Heart left ventricle (tissue), 16 donors: Measurements from ENCODE around the gene XXYLT1. TPM values are rescaled to one million over a fixed set of nuclear protein-coding genes. Genes with fewer than 3 reads are reported as not detected.
A peak's percentile ranks its signal among the peaks of the same experiment; 100 is the strongest.

Source experiments
- ATAC-seq, 4 donors: fragments of 200-7000 bp; cut with Tn5 transposase; one replicate each; pipeline ENCODE4 v1.9.1; 2020 to 2022; ENCODE audit warnings: moderate library complexity in 4 of 4, mild to moderate bottlenecking in 3 of 4, moderate number of reproducible peaks in 1 of 4
- DNase-seq, 5 donors: peaks; one replicate each; pipeline ENCODE4 v3.0.0-alpha.2; 2020
- H3K27ac ChIP-seq, 12 donors: fragments of 200-600 bp; sonication (generic) in 4 of 12; one replicate each; pipeline versions ENCODE4 v1.5.0 to v1.8.0; 2016 to 2022; ENCODE audit warnings: mild to moderate bottlenecking in 2 of 12
- H3K27me3 ChIP-seq, 9 donors: fragments of 200-600 bp; sonication (generic) in 2 of 9; one replicate each; pipeline versions ENCODE4 v1.5.1 to v1.8.0; 2016 to 2022; ENCODE audit warnings: mild to moderate bottlenecking in 3 of 9
- H3K36me3 ChIP-seq, 9 donors: fragments of 200-600 bp; sonication (generic) in 2 of 9; one replicate each; pipeline versions ENCODE4 v1.5.0 to v1.8.0; 2018 to 2022; ENCODE audit warnings: mild to moderate bottlenecking in 2 of 9
- H3K4me1 ChIP-seq, 12 donors: fragments of 200-600 bp; sonication (generic) in 4 of 12; one replicate each; pipeline versions ENCODE4 v1.5.0 to v1.8.0; 2016 to 2022; ENCODE audit warnings: mild to moderate bottlenecking in 3 of 12
- H3K4me3 ChIP-seq, 12 donors: fragments of 200-600 bp; sonication (generic) in 4 of 12; one replicate each; pipeline versions ENCODE4 v1.5.0 to v1.8.0; 2017 to 2022; ENCODE audit warnings: mild to moderate bottlenecking in 9 of 12, moderate library complexity in 4 of 12
- H3K9me3 ChIP-seq, 12 donors: fragments of 200-600 bp; sonication (generic) in 4 of 12; one replicate each; pipeline versions ENCODE4 v1.5.0 to v1.8.0; 2016 to 2022; ENCODE audit warnings: mild to moderate bottlenecking in 1 of 12
- POLR2A ChIP-seq, 2 donors: fragments of 450-650 bp; IDR thresholded peaks; one replicate each; pipeline ENCODE4 v1.6.1; 2017; ENCODE audit warnings: antibody characterized with exemption in 2 of 2, mild to moderate bottlenecking in 2 of 2, moderate library complexity in 2 of 2
- WGBS, 4 donors: extraction: QIAGEN DNeasy Blood & Tissue Kit in 2 of 4; methylation state at CpG; one replicate each; pipeline versions ENCODE4 v1.1.5 to v1.1.7; 2013 to 2018; 5-methylcytosine and 5-hydroxymethylcytosine counted together
- intact Hi-C, 10 donors: fragments of 100-400 bp; cut with DNase I; formaldehyde crosslinking; loops; one replicate each; pipeline versions ENCODE4 v1.11.1 to v1.14.2; 2022
- polyA plus RNA-seq, 2 donors: library from polyadenylated mRNA; stranded (reverse); fragments of 200-250 nt; gene quantifications; one replicate each; pipeline ENCODE4 v1.2.3, GENCODE V29; 2013
- total RNA-seq, 9 donors: library from RNA; depleted of rRNA in 2 of 9; stranded (reverse); fragments of >200 nt in 2 of 9; fragmentation: NEBNext Ultra II Directional in 3 of 9; extraction: Animal tissue kit (Norgen Biotek cat#: 25700) in 3 of 9; gene quantifications; one replicate each; pipeline versions ENCODE4 v1.1.0 to v1.2.4, GENCODE V29; 2016 to 2023
- TF ChIP-seq, protein P1 (sequence below), 12 donors: fragments of 200-600 bp; sonication (generic) in 4 of 12; IDR thresholded peaks; one replicate each; pipeline versions ENCODE4 v1.5.0 to v1.8.0; 2018 to 2022; ENCODE audit warnings: antibody characterized with exemption in 12 of 12, mild to moderate bottlenecking in 5 of 12
- donor health status: ischemic (EF 13 %, LVEDD 7.1; RV severe dilation, severe dysfunction).
- donor health status: healthy with polysubstance abuse.
- donor health status: DM: no; HTN: yes; CAD: no.
- donor health status: DM: no; HTN: no; CAD: no.
- donor health status: ischemic (EF 25% LVEDD 6.9; RV normal size, moderate dysfunction).
- donor health status: ischemic (EF 25% LVEDD 5.7; RV mildly dilated, moderate dysfunction).
- donor health status: healthy.
- donor health status: DM: yes; HTN: yes; CAD: no.
- donor health status: ischemic (EF 35%, LVEDD 5.7; RV mildly dilated, moderate dysfunction).
- donor health status: nonischemic (EF 11% LVEDD 7.7; RV severe dilation, severe dysfunction).
- donor health status: DM: yes; HTN: yes; CAD: no.
- donor health status: PGD.
- donor health status: ischemic (EF 29% LVEDD 5.4; RV normal size, mild dysfunction).
- donor health status: nonischemic (EF 23%, LVEDD 6.1; RV moderate dilation, normal function).

XXYLT1 gene
- total and polyA plus RNA-seq, 11 donors, result 1.9 to 8.6 (median 4.8) TPM

DNA sequence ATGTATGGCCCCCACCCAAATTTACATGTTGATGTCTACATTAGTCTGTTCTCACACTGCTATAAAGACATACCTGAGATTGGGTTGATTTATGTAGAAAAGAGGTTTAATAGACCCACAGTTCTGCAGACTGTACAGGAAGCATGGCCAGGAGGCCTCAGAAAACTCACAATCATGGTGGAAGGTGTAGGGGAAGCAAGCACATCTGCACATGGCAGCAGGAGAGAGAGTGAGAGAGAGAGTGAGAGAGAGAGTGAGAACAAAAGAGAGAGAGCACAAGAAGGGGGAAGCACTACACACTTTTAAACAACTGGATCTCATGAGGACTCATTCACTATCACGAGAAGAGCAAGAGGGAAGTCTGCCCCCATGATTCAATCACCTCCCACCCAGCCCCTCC lies 130.5 kb downstream of the XXYLT1 start:
- H3K36me3 ChIP-seq, result no peaks in the 10 kb centered on the region
- TF ChIP-seq, protein P1, sequence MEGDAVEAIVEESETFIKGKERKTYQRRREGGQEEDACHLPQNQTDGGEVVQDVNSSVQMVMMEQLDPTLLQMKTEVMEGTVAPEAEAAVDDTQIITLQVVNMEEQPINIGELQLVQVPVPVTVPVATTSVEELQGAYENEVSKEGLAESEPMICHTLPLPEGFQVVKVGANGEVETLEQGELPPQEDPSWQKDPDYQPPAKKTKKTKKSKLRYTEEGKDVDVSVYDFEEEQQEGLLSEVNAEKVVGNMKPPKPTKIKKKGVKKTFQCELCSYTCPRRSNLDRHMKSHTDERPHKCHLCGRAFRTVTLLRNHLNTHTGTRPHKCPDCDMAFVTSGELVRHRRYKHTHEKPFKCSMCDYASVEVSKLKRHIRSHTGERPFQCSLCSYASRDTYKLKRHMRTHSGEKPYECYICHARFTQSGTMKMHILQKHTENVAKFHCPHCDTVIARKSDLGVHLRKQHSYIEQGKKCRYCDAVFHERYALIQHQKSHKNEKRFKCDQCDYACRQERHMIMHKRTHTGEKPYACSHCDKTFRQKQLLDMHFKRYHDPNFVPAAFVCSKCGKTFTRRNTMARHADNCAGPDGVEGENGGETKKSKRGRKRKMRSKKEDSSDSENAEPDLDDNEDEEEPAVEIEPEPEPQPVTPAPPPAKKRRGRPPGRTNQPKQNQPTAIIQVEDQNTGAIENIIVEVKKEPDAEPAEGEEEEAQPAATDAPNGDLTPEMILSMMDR (IDR thresholded peaks at IDR 0.05), result no peak
- TF ChIP-seq POLR2A (IDR thresholded peaks at IDR 0.05), result no peak
- intact Hi-C loops, result no loop called here
- H3K27me3 ChIP-seq, result no peaks in the 10 kb centered on the region
- no peak overlapping the region for H3K27ac ChIP-seq
- no peak for DNase-seq
- no peak for ATAC-seq
- peaks cover 0 to 8% (median 0%) of the 10 kb centered on the region in 12 donors for H3K9me3 ChIP-seq
- H3K4me3 ChIP-seq, result no peak overlapping the region
- WGBS, 4 donors, result 90 to 100% (median 94%) methylated on average over 1 of the region's 1 CpG
- peaks cover 0 to 5% (median 0%) of the 10 kb centered on the region in 12 donors for H3K4me1 ChIP-seq

GRCh38 chr3:195139876-195140240 lies 131.1 kb downstream of the XXYLT1 start:
- no peak for ATAC-seq
- no peak overlapping the region for H3K4me3 ChIP-seq
- peaks cover 0 to 8% (median 0%) of the 10 kb centered on the region in 12 donors for H3K9me3 ChIP-seq
- intact Hi-C loops, result loop anchor here in 1 of 10 donors (10.0 kb wide), 1 partner anchor 105 kb away; no protein-coding TSS in a partner anchor
- no peak for TF ChIP-seq POLR2A (IDR thresholded peaks at IDR 0.05)
- TF ChIP-seq, protein P1 (IDR thresholded peaks at IDR 0.05), result no peak
- peaks cover 0 to 5% (median 0%) of the 10 kb centered on the region in 12 donors for H3K4me1 ChIP-seq
- H3K27me3 ChIP-seq, result no peaks in the 10 kb centered on the region
- peak overlapping the region in 3 of 12 donors; percentile 43 to 65 (median 60) for H3K27ac ChIP-seq
- no peak for DNase-seq
- 95 to 99% (median 97%) methylated on average over 4 of the region's 4 CpGs for WGBS, 4 donors
- no peaks in the 10 kb centered on the region for H3K36me3 ChIP-seq

- WGBS, 4 donors, result 58 to 72% (median 70%) methylated on average over 10 to 13 of the region's 13 CpGs
- Histone ChIP-seq H3K4me1 (peaks cover 0 to 5% (median 0%) of the 10 kb centered on the region in 12 donors), H3K27ac (peak overlapping the region in 9 of 12 donors; percentile 16 to 65 (median 47)), H3K9me3 (peaks cover 0 to 8% (median 0%) of the 10 kb centered on the region in 12 donors), H3K27me3 (no peaks in the 10 kb centered on the region), H3K36me3 (no peaks in the 10 kb centered on the region), H3K4me3 (peak overlapping the region in 3 of 12 donors; percentile 3 to 18 (median 17))
- no peak for TF ChIP-seq POLR2A (IDR thresholded peaks at IDR 0.05)
- TF ChIP-seq, protein P1 (IDR thresholded peaks at IDR 0.05), result no peak
- ATAC-seq, result peak in 2 of 4 donors; percentile 17 to 50
- peak in 1 of 5 donors; percentile 30 for DNase-seq
- intact Hi-C loops, result loop anchor here in 1 of 10 donors (10.0 kb wide), 1 partner anchor 106 kb away; no protein-coding TSS in a partner anchor
Observed at GRCh38 chr3:195139091-195139875, 131.7 kb downstream of the XXYLT1 start.
